Subcutaneous abdominal adipose tissue (tissue), 5 donors: Measurements from ENCODE around the gene TRPV2.

ENCODE experiments used
- H3K27ac ChIP-seq: one replicate; pipeline ENCODE4 v1.7.0; 2013; ENCODE audit warnings: low read depth, mild to moderate bottlenecking, inconsistent platforms, low read length, moderate library complexity
- H3K27me3 ChIP-seq, 5 donors: one replicate each; pipeline ENCODE4 v1.7.0; 2013; ENCODE audit warnings: low read length in 5 of 5, inconsistent platforms in 1 of 5; ENCODE audit not compliant: control insufficient read depth in 5 of 5, insufficient read depth in 4 of 5
- H3K36me3 ChIP-seq, 5 donors: one replicate each; pipeline ENCODE4 v1.7.0; 2013; ENCODE audit warnings: low read length in 5 of 5; ENCODE audit not compliant: control insufficient read depth in 5 of 5, insufficient read depth in 5 of 5
- H3K4me1 ChIP-seq, 5 donors: one replicate each; pipeline ENCODE4 v1.7.0; 2013; ENCODE audit warnings: low read length in 5 of 5, mild to moderate bottlenecking in 3 of 5, moderate library complexity in 1 of 5; ENCODE audit not compliant: control insufficient read depth in 5 of 5, insufficient read depth in 5 of 5
- H3K4me3 ChIP-seq, 5 donors: one replicate each; pipeline ENCODE4 v1.7.0; 2013; ENCODE audit warnings: low read length in 5 of 5, low read depth in 1 of 5
- H3K9ac ChIP-seq, 5 donors: one replicate each; pipeline ENCODE4 v1.7.0; 2013; ENCODE audit warnings: low read length in 5 of 5, mild to moderate bottlenecking in 4 of 5, moderate library complexity in 3 of 5
- H3K9me3 ChIP-seq, 5 donors: one replicate each; pipeline ENCODE4 v1.7.0; 2013; ENCODE audit warnings: low read length in 5 of 5; ENCODE audit not compliant: control insufficient read depth in 5 of 5
- donor health status: healthy.
- donor health status: healthy.
- donor health status: healthy.
- donor health status: healthy.
- donor health status: healthy.

TRPV2 gene

DNA sequence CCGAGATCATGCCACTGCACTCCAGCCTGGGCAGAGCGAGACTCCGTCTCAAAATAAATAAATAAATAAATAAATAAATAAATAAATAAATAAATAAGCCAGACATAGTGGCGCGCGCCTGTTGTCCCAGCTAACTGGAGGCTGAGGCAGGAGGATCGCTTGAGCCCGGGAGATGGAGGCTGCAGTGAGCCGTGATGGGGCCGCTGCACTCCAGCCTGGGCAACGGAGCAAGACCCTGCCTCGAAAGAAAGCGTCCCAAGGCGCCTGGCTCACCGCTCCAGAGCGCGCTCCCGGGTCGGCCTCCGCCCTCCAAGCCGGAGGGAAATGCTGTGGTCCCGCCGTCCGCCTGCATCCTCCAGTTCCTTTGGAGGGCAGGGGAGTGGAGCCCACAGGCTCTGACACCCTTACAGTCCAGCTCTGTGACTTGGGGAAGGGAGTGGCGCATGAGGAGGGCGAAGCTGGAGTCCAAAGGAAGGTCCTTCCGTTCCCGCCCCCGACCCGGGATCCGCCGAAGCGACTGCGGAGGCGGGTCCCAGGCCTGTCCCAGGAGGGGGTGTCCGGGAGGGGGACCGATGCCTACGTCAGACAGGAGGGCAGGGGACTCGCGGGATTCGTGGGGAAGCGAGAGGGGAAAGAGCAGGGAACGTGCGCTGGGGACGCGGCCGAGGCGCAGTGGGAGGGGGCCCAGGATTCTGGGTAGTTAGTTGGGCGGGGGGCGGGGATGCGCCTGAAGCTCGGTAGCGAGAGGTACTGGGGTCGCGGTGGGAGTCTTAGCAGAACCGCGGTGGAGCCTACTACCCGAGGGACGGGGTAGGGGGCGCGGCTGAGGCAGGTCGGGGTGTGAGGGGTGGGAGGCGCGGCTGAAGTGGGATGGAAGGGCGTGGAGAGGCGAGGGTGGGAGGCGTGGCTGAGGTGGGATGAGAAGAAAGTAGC, 8.4 kb upstream of the TRPV2 start:
- peak overlapping the region in 4 of 5 donors; percentile 32 to 64 (median 48) for H3K9ac ChIP-seq
- peaks cover 0 to 5% (median 0%) of the 10 kb centered on the region in 5 donors for H3K27me3 ChIP-seq
- H3K9me3 ChIP-seq: no peaks in the 10 kb centered on the region
- peaks cover 0 to 15% (median 13%) of the 10 kb centered on the region in 5 donors for H3K4me1 ChIP-seq
- peak overlapping the region; percentile 50 for H3K27ac ChIP-seq
- H3K4me3 ChIP-seq: peak overlapping the region; percentile 61 to 74 (median 69)
- H3K36me3 ChIP-seq: no peaks in the 10 kb centered on the region

DNA sequence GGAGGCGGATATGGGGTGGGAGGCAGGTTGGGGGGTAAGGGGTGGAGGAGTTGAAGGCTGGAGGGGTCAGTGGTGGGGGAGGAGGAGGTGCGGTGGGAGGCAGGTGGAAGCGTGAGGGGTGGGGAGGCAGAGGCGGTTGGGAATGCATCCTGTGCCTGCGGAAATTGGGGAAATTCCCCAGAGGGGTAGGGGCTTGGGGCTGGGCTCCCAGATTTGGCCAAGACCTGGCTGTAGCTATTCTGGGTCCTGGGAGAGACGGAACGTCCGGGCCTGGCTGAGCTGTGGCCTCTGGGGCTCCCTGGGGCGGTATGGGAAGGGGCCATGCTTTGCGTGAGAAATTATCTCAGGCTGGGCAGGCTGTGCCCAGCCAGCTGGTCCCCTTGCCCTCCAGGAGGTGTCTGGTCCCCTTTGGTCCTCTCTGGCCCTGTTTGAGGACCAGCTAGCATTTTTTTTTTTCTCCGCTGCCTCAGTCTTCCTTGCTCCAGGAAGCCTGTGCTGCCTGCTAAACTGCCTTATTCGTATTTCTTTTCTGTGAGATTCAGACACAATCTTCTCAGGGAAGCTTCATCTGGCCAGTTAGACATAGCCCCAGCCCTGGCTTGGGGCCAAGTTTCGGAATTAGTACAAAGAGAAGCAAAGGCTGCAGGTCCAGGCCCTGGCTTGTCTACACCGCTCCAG, 7.3 kb upstream of the TRPV2 start:
- Histone ChIP-seq H3K36me3 (no peaks in the 10 kb centered on the region), H3K4me3 (peak overlapping the region in 2 of 5 donors; percentile 31 to 36), H3K27me3 (peaks cover 0 to 5% (median 0%) of the 10 kb centered on the region in 5 donors), H3K9me3 (no peaks in the 10 kb centered on the region), H3K9ac (peak overlapping the region in 2 of 5 donors; percentile 21 to 53), H3K27ac (peak overlapping the region; percentile 62), H3K4me1 (peaks cover 0 to 15% (median 13%) of the 10 kb centered on the region in 5 donors)

DNA sequence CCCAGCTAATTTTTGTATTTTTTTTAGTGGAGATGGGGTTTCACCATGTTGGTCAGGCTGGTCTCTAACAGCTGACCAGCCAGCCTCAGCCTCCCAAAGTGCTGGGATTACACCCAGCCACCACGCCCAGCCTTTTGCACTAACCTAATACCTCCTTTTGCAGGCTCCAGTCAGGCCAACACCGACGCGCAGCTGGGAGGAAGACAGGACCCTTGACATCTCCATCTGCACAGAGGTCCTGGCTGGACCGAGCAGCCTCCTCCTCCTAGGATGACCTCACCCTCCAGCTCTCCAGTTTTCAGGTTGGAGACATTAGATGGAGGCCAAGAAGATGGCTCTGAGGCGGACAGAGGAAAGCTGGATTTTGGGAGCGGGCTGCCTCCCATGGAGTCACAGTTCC, 2.0 kb downstream of the TRPV2 start:
- Histone ChIP-seq H3K4me3 (no peak overlapping the region), H3K4me1 (peaks cover 4 to 53% (median 34%) of the 10 kb centered on the region in 5 donors), H3K27me3 (peaks cover 0 to 4% (median 0%) of the 10 kb centered on the region in 5 donors), H3K9me3 (no peaks in the 10 kb centered on the region), H3K27ac (no peak overlapping the region), H3K9ac (no peak overlapping the region), H3K36me3 (peaks cover 0 to 30% (median 14%) of the 10 kb centered on the region in 5 donors)

DNA sequence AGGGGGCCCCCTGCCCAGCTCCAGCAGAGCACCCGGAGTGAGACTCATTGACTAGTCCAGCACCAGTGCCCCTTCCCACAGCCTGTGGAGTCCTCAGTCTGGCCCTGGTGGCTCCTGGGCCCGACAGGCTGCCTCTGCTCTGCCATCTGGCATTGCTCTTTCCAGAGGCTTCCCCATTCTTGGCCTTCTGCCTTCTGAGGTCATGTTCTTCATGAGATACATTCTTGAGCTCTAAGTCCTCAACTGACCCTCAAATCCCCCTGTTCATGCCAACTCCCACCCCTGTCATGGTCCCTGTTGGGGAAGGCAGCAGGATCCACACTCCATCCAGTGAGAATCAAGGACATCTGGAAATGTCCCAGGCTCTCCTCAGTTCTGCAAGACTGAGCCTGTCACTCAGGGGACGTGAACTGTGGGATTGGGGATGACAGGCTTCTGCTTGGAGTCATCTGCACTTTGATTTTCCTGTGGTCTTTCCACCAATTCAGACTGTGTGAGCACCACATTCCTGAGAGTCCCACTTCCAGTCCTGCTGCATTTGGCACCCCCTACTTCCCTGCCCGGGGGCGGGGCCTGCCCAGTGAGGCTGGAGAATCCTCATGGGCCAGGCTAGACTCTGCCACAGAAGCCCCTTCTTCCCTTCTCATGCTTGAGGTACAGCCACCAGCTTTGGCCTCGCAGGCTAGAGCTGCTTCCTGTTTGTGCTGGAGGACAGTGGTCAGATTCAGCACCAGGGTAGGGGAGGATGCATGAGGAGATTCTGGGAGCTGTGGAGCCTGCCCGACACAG, 2.7 kb downstream of the TRPV2 start:
- Histone ChIP-seq H3K27ac (peak overlapping the region; percentile 70), H3K9me3 (no peaks in the 10 kb centered on the region), H3K4me1 (peaks cover 4 to 53% (median 34%) of the 10 kb centered on the region in 5 donors), H3K9ac (peak overlapping the region in 1 of 5 donors; percentile 25), H3K36me3 (peaks cover 0 to 37% (median 21%) of the 10 kb centered on the region in 5 donors), H3K27me3 (peaks cover 0 to 4% (median 0%) of the 10 kb centered on the region in 5 donors), H3K4me3 (no peak overlapping the region)

DNA sequence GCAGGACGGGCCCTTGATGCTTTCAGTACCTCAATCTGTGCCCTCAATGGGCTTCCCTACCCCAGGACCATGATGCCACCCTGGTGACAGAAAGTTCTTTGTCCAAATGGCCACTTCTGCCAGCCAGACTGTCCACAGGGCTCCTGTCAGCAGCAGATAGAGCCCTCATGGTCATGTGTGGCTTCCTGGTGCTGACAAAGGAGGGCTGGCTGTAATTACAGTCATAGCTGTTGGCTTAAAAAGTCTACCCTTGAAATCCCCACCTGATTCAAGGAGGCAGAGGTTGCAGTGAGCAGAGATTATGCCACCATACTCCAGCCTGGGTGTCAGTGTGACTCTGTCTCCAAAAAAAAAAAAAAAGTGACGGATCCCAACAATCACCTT, 3.3 kb downstream of the TRPV2 start:
- no peaks in the 10 kb centered on the region for H3K9me3 ChIP-seq
- H3K4me3 ChIP-seq: no peak overlapping the region
- H3K27ac ChIP-seq: peak overlapping the region; percentile 70
- peaks cover 4 to 53% (median 34%) of the 10 kb centered on the region in 5 donors for H3K4me1 ChIP-seq
- peaks cover 0 to 43% (median 27%) of the 10 kb centered on the region in 5 donors for H3K36me3 ChIP-seq
- H3K9ac ChIP-seq: peak overlapping the region in 1 of 5 donors; percentile 25
- H3K27me3 ChIP-seq: peaks cover 0 to 4% (median 0%) of the 10 kb centered on the region in 5 donors

DNA sequence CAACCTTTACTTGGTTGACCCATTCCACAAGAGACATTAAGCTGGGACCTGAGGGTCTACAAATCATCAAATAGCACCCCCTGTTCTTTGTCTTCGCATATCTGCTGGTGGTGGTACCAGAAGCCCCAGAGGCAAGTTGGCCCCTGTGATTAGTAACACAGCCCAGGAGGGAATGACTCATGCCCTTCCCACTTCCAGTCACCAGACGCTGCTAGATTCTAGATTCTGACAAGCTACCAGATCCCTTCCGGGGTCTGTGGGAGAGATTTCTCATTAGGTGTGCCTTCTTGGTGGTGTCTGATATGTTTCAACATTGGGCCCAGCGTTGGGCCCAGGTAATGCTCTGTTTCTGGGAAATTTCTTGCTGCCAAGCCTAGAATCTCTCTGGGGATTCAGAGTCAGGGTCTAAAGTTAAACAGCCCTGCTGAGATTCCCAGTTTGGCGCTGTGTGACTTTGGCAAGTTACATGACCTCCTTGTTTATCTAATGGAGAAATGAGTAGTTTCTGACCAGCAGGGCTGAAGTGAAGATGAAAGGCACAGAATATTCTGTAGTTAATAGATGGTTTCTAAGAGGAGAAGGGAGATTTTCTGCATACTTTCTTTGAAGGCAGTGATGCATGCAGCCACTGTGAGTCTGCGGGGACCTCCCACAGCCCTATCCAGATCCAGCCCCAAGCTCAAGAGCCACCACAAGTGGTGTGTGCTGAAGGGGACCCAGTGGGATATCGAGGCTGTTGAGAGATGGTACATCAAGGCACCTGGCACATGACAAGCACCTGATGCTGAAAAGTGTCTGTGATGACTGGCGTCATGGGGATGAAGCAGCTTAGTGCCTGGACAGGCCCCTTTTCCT, 3.9 kb downstream of the TRPV2 start:
- Histone ChIP-seq H3K9me3 (no peaks in the 10 kb centered on the region), H3K27ac (peak overlapping the region; percentile 70), H3K4me1 (peaks cover 4 to 53% (median 34%) of the 10 kb centered on the region in 5 donors), H3K27me3 (peaks cover 0 to 4% (median 0%) of the 10 kb centered on the region in 5 donors), H3K4me3 (no peak overlapping the region), H3K36me3 (peaks cover 0 to 45% (median 27%) of the 10 kb centered on the region in 5 donors), H3K9ac (peak overlapping the region in 2 of 5 donors; percentile 25 to 30)

DNA sequence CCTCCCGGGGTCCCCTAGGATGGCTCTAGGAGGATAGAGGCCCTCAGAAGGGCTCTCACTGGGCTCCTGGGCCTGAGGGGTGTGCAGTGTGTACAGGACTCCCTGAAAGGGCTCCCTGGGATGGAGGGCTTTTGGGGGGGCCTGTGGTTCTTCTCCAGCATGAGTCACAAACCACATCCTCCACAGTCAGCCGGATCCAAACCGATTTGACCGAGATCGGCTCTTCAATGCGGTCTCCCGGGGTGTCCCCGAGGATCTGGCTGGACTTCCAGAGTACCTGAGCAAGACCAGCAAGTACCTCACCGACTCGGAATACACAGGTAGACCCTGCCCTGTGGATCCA, 4.5 kb downstream of the TRPV2 start:
- Histone ChIP-seq H3K36me3 (peaks cover 0 to 45% (median 27%) of the 10 kb centered on the region in 5 donors), H3K9ac (peak overlapping the region in 1 of 5 donors; percentile 30), H3K27me3 (peaks cover 0 to 4% (median 0%) of the 10 kb centered on the region in 5 donors), H3K4me3 (no peak overlapping the region), H3K27ac (peak overlapping the region; percentile 70), H3K4me1 (peaks cover 4 to 53% (median 33%) of the 10 kb centered on the region in 5 donors), H3K9me3 (no peaks in the 10 kb centered on the region)

DNA sequence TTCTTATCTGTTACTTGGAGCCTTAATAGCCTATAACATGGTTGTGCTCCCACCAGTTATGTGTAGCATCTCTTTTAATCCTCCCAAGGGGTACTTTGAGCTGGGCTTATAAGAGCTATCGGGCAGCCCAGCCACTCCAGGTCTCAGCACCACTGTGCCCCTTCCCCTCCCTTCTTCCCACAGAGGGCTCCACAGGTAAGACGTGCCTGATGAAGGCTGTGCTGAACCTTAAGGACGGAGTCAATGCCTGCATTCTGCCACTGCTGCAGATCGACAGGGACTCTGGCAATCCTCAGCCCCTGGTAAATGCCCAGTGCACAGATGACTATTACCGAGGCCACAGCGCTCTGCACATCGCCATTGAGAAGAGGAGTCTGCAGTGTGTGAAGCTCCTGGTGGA, 7.0 kb downstream of the TRPV2 start:
- no peak overlapping the region for H3K27ac ChIP-seq

More for the DNA sequence above, 7.0 kb downstream of the TRPV2 start:
- peaks cover 0 to 68% (median 41%) of the 10 kb centered on the region in 5 donors for H3K36me3 ChIP-seq
- H3K27me3 ChIP-seq: no peaks in the 10 kb centered on the region
- H3K9me3 ChIP-seq: no peaks in the 10 kb centered on the region
- H3K9ac ChIP-seq: no peak overlapping the region
- no peak overlapping the region for H3K4me3 ChIP-seq
- peaks cover 4 to 29% (median 23%) of the 10 kb centered on the region in 5 donors for H3K4me1 ChIP-seq
